ENCODE measurements around the gene JPH3. TPM values are rescaled to one million over a fixed set of nuclear protein-coding genes. Genes with fewer than 3 reads are reported as not detected.

The JPH3 gene
- total RNA-seq, 6 experiments from 2014 or later = not detected

GRCh38 chr16:87692176-87692575 lies 89.9 kb downstream of the JPH3 start:
- Mint-ChIP-seq H3K4me1 (ENCODE audit: low read depth) (no peaks in the 10 kb centered on the region), H3K36me3 (ENCODE audit: low read depth) (no peaks in the 10 kb centered on the region; the same call in 1 of the 2 replicates), H3K9me3 (no peaks in the 10 kb centered on the region), H3K27me3 (ENCODE audit: insufficient read depth) (peaks cover 8% of the 10 kb centered on the region), H3K27ac (no peak overlapping the region), H3K4me3 (no peak overlapping the region)
- no peak for DNase-seq
- TF ChIP-seq CTCF (IDR thresholded peaks at IDR 0.05) = no peak

- DNase-seq = no peak
- Mint-ChIP-seq H3K36me3 (ENCODE audit: low read depth) (no peaks in the 10 kb centered on the region; the same call in 1 of the 2 replicates), H3K27ac (no peak overlapping the region), H3K9me3 (no peaks in the 10 kb centered on the region), H3K27me3 (ENCODE audit: insufficient read depth) (peaks cover 8% of the 10 kb centered on the region), H3K4me3 (no peak overlapping the region), H3K4me1 (ENCODE audit: low read depth) (no peaks in the 10 kb centered on the region)
- no peak for TF ChIP-seq CTCF (IDR thresholded peaks at IDR 0.05)
Observed at GRCh38 chr16:87692756-87693155, 90.4 kb downstream of the JPH3 start.

GRCh38 chr16:87693827-87694226 lies 91.5 kb downstream of the JPH3 start:
- no peak for DNase-seq
- H3K9me3 Mint-ChIP-seq = no peaks in the 10 kb centered on the region

GRCh38 chr16:87694441-87695125 lies 92.3 kb downstream of the JPH3 start:
- no peak for DNase-seq
- Mint-ChIP-seq H3K36me3 (ENCODE audit: low read depth) (no peaks in the 10 kb centered on the region; the same call in 1 of the 2 replicates), H3K27me3 (ENCODE audit: insufficient read depth) (peaks cover 4% of the 10 kb centered on the region; the same call in 1 of the 2 replicates), H3K4me1 (ENCODE audit: low read depth) (no peaks in the 10 kb centered on the region), H3K27ac (no peak overlapping the region), H3K9me3 (no peaks in the 10 kb centered on the region), H3K4me3 (no peak overlapping the region)
- TF ChIP-seq CTCF (IDR thresholded peaks at IDR 0.05) = no peak

More at GRCh38 chr16:87693827-87694226, 91.5 kb downstream of the JPH3 start:
- Mint-ChIP-seq H3K36me3 (ENCODE audit: low read depth) (no peaks in the 10 kb centered on the region; the same call in 1 of the 2 replicates), H3K4me1 (ENCODE audit: low read depth) (no peaks in the 10 kb centered on the region), H3K4me3 (no peak overlapping the region), H3K27ac (no peak overlapping the region), H3K27me3 (ENCODE audit: insufficient read depth) (peaks cover 4% of the 10 kb centered on the region)
- no peak for TF ChIP-seq CTCF (IDR thresholded peaks at IDR 0.05)

- no peak overlapping the region for H3K4me3 Mint-ChIP-seq
- peaks cover 2% of the 10 kb centered on the region; the same call in 1 of the 2 replicates for H3K27me3 Mint-ChIP-seq (ENCODE audit: insufficient read depth)
- H3K27ac Mint-ChIP-seq = no peak overlapping the region
- no peak for TF ChIP-seq CTCF (IDR thresholded peaks at IDR 0.05)
- H3K36me3 Mint-ChIP-seq (ENCODE audit: low read depth) = peaks cover 5% of the 10 kb centered on the region; the same call in 1 of the 2 replicates
- no peak for DNase-seq
- H3K4me1 Mint-ChIP-seq (ENCODE audit: low read depth) = no peaks in the 10 kb centered on the region
- no peaks in the 10 kb centered on the region for H3K9me3 Mint-ChIP-seq
Observed at GRCh38 chr16:87695534-87695933, 93.2 kb downstream of the JPH3 start.
